ENCODE data around the gene SLC4A2. TPM values are rescaled to one million over a fixed set of nuclear protein-coding genes. Genes with fewer than 3 reads are reported as not detected.
A peak's percentile ranks its signal among the peaks of the same experiment; 100 is the strongest.
"Not testable (repeated sequence)": the region's sequence is repeated elsewhere in the genome, so short reads cannot be mapped to it uniquely, and the experiment has no call there.

Gene SLC4A2, protein sequence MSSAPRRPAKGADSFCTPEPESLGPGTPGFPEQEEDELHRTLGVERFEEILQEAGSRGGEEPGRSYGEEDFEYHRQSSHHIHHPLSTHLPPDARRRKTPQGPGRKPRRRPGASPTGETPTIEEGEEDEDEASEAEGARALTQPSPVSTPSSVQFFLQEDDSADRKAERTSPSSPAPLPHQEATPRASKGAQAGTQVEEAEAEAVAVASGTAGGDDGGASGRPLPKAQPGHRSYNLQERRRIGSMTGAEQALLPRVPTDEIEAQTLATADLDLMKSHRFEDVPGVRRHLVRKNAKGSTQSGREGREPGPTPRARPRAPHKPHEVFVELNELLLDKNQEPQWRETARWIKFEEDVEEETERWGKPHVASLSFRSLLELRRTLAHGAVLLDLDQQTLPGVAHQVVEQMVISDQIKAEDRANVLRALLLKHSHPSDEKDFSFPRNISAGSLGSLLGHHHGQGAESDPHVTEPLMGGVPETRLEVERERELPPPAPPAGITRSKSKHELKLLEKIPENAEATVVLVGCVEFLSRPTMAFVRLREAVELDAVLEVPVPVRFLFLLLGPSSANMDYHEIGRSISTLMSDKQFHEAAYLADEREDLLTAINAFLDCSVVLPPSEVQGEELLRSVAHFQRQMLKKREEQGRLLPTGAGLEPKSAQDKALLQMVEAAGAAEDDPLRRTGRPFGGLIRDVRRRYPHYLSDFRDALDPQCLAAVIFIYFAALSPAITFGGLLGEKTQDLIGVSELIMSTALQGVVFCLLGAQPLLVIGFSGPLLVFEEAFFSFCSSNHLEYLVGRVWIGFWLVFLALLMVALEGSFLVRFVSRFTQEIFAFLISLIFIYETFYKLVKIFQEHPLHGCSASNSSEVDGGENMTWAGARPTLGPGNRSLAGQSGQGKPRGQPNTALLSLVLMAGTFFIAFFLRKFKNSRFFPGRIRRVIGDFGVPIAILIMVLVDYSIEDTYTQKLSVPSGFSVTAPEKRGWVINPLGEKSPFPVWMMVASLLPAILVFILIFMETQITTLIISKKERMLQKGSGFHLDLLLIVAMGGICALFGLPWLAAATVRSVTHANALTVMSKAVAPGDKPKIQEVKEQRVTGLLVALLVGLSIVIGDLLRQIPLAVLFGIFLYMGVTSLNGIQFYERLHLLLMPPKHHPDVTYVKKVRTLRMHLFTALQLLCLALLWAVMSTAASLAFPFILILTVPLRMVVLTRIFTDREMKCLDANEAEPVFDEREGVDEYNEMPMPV
- total RNA-seq: 193 TPM

DNA sequence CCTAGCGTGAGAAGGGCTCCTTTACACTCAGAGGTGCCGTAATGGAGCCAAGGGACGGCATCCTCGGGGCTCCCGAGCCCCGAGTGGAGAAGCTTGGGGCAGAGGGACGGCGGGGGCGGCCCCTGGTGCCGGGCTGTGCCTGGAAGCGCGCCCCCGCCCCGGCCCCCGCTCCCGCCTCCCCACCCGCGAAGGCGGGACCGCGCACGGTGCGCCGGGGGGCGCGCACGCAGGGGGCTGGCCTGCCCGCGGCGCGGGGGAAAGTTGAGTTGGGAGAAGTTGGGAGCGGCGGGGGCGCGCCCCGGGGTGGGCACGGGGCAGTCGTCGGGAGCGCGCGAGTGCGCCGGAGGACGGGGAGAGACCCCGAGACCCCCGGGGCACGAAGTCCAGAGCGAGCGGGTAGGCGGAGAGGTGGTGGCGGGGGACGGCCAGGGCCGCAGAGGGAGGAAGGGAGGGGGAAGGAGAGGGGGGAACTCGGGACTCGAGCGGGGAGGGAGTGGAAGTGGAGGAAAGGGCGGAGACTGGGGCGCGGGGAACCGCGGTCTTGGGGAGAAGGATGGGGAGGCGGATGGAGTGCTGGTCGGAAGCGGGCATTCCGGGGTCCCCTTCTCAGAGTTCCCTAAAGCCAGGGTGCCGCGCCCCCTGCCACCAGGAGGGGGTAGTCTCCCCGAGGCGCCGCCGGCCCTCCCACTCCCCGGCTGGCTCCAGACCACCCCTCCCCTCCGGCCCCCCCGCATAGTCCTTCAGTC is at the start of gene SLC4A2:
TSS of gene SLC4A2 (plus strand) at position 223 of the 746 bp plus-strand sequence. CDS start 2,399 bp downstream, outside the sequence.
- peak; percentile 69 for DNase-seq (ENCODE audit: low spot score)

DNA sequence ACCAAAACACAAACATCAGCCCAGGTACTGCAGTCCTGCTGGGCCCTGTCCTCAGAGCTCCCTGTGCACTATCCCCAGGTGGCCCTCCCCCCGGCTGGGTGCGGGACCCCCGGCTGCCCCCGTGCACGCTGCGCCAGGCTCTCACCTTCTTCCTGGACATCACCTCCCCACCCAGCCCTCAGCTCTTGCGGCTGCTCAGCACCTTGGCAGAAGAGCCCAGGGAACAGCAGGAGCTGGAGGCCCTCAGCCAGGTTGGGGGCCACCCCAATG is 49.4 kb upstream of the SLC4A2 start:
- DNase-seq (ENCODE audit: low spot score): no peak

DNA sequence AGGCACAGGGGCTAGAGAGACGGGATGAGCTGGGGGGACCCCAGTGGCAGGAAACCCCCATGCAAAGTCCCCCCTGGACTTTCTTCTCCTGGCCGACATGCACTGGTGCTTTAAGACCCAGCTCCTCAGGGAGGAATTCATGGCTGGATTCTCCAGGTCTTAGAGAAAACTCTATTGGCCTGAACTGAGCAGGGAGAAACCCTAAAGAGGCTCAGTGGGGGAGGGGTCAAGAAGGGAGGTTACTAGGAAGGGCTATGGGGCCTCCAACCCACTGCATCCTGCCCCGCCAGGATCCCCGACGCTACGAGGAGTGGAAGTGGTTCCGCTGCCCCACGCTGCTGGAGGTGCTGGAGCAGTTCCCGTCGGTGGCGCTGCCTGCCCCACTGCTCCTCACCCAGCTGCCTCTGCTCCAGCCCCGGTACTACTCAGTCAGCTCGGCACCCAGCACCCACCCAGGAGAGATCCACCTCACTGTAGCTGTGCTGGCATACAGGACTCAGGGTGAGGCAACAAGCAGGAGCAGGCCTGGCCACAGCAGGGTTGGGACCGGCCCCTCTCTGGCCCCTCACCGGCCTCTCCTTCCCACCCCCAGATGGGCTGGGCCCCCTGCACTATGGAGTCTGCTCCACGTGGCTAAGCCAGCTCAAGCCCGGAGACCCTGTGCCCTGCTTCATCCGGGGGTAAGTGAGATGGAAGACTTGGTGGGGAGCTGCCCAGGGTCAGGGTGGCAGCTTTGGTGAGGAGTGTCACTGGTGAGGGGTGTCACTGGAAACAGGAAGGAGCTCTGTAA is 48.9 kb upstream of the SLC4A2 start:
- DNase-seq (ENCODE audit: low spot score): no peak

DNA sequence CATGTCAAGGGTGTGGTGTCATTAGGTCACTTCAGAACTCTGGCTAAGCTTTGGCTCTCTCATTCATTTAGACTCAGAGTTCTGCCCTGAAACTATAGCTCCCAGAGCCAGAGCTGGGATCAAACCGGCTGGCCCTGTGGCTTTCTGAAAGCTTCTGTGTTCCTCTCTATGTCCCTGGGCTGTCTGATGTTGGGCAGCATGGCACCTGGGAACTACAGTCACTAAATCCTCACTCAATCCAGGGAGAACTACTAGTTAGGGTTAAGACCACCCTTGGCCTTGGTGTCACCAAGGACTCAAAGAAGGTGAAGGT is 48.3 kb upstream of the SLC4A2 start:
- DNase-seq (ENCODE audit: low spot score): no peak

DNA sequence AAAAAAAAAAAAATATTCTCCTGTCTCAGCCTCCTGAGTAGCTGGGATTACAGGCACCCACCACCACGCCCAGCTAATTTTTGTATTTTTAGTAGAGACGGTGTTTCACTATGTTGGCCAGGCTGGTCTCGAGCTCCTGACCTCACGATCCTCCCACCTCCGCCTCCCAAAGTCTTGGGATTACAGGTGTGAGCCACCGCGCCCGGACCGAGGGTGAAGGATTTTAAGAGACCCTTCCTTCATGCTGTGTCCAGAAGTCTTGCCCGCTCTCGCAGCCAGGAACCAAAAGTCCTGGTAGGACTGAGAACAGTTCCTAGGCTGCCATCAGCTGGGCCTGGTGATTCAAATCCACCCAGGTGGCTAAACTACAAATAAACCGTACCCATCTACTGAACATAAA is 47.8 kb upstream of the SLC4A2 start:
- DNase-seq (ENCODE audit: low spot score): not testable (repeated sequence)

DNA sequence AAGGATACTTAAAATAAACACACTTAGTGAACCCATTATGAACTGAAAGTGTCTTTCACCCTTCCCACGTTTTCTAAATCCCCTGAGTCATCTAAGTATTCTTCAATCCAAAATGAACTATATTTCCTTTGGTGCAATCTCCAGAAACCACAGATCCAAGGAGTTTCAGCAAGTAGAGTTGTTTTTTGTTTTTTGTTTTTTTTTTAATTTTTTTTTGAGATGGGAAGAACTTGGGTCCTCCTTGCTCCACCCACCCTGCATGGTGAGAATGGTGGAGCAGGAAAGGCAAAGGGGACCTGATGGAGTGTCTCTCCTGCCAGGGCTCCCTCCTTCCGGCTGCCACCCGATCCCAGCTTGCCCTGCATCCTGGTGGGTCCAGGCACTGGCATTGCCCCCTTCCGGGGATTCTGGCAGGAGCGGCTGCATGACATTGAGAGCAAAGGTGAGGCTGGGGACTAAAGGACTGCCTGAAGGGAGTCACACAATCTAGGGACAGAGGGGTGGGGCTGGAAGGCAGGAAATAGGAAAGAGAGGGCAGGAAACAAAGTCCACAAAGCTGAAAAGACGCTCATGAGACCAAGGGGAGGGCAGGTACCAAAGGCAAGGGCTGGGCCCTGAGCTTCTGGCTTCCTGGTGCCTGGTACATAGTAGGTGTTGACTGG is 47.2 kb upstream of the SLC4A2 start:
- peak; percentile 29 for DNase-seq (ENCODE audit: low spot score)

DNA sequence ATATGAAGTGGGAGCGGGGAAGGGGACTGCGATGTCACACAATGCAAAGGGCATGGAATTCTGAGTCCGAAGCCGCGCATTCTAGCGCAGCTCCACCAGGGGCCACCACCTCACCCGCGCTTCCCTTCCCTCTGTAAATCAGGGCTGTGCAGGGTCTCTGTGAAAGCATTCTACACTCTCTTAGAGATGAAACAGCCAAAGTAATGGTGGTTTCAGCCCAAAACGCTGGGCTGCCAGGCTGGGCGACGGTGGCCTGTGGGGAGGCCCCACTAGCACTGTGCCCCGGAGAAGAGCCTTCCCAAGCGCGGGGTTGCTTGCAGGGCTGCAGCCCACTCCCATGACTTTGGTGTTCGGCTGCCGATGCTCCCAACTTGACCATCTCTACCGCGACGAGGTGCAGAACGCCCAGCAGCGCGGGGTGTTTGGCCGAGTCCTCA is 46.5 kb upstream of the SLC4A2 start:
- DNase-seq (ENCODE audit: low spot score): no peak

DNA sequence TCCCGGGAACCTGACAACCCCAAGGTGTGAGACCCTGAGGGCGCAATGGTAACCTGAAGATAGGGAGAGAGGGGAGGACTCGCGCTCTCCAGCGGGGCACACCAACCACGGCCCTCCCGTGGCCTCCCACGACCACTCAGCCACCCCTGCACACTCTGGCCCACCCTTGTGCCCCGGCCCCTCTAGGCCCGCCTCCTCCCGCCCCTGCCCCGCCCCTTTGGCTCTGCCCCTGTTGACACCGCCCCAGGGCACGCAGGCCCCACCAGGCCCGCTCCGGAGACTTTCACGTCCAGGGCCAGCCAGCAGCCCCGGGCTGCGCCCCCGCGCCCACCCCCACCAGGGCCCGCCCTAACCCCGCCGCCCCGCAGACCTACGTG is 46.0 kb upstream of the SLC4A2 start:
- DNase-seq (ENCODE audit: low spot score): no peak

DNA sequence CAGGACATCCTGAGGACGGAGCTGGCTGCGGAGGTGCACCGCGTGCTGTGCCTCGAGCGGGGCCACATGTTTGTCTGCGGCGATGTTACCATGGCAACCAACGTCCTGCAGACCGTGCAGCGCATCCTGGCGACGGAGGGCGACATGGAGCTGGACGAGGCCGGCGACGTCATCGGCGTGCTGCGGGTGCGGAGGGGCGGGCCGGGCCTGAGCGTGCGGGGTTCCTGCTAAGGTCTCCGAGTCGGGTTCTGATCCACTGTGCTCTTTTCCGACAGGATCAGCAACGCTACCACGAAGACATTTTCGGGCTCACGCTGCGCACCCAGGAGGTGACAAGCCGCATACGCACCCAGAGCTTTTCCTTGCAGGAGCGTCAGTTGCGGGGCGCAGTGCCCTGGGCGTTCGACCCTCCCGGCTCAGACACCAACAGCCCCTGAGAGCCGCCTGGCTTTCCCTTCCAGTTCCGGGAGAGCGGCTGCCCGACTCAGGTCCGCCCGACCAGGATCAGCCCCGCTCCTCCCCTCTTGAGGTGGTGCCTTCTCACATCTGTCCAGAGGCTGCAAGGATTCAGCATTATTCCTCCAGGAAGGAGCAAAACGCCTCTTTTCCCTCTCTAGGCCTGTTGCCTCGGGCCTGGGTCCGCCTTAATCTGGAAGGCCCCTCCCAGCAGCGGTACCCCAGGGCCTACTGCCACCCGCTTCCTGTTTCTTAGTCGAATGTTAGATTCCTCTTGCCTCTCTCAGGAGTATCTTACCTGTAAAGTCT is 45.5 kb upstream of the SLC4A2 start:
- DNase-seq (ENCODE audit: low spot score): peak; percentile 76

DNA sequence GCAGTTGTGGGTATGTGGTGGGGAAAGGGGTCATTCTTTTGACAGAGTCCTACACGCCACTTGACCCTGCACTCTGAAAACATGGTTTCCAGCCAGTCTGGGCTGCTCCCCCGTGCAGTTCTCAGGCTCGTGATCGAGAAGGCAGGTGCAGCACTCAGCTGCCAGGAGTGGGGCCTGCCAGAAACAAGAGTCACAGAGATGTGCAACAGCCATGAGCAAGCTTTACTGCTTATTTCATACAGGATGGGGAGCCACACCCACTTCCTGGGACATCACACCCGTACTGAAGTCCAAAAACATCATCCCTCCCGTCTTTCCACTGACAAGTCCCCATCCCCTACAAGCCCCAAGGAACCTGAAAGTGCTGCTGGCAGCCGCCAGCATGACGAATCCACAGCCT is 44.4 kb upstream of the SLC4A2 start:
- DNase-seq (ENCODE audit: low spot score): no peak

DNA sequence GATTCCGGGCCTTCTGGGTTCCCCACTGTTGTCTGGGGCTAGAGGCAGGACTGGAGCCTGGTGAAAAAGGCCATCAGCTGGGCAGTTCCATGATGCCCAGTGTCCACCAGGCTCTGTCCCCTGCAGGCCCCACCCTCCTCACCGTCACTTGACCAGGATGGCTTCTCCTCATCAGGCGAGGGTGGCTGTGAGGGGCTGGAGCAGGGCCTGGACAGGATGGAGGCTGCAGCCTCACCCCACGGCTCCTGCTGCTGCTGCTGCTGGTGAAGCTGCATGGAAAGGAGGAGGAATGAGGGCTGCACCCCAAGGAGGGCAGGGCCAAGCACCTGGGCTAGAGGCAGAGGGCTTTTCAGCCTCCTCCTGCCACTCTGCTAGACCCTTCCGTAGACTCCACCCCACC is 43.4 kb upstream of the SLC4A2 start:
- DNase-seq (ENCODE audit: low spot score): no peak

DNA sequence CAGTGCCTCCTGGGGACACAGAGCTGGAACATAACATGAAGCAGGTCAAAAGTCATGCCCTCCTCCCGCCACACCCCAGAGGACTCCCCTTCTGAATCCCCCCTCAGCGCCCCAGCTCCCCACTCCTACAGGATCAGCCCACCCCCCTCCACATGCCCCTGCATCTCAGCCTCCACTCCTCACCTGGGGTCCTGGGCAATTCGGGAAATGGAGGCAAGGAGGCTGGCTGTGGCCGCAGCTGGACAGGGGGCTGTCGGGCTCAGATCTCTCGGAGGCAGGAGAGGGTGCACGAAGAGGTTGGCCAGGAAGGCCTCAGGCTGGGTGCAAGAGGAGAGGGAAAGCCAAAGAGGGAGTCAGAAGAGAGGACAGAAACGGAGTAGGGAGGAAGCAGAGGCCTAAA is 42.9 kb upstream of the SLC4A2 start:
- no peak for DNase-seq (ENCODE audit: low spot score)

DNA sequence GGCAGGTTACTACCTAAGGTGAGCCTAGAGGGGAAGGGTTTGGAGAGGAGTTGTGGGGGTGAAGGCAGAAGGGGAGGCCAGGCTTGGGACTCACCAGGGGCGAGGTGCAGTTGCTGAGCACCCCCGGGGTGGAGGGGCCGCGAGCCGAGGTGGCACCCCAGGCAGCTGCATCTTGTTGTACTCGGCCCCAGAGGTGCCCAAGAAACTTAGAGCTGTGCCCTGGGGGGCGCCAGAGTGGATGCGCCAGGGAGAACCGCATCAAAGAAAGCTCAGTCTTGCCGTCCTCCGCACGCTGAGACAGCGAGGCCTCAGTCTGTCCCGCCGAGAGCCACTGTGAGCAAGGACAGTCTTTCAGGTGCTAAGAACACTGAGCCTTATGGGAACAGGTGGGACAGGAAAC is 42.4 kb upstream of the SLC4A2 start:
- DNase-seq (ENCODE audit: low spot score): no peak

DNA sequence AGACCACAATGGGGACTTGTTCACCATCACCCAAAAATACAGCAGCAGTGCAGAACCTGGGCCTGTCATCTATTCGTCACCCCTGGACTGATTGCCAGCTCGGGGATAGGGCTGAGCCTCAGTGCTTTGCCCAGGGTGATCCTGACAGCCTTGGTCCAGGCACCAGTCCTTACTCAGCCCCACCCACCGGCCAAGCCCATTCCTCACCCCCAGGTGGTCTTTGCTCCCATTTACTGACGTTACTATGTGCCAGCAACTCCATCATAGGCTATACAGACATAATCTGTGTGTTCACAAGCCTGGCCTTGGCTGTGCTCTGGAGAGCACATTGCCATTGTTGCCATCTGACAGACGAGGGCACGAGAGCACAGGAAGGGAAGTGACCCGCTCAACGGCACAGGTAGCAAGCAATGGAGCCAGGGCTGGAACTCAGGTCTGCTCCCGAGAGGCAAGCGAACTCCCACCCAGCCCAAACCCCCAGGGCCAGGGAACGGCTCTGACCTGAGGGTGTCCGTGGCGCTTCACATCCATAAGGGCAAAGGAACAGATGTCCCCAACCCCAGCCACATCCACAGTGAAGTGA is 41.9 kb upstream of the SLC4A2 start:
- DNase-seq (ENCODE audit: low spot score): no peak

DNA sequence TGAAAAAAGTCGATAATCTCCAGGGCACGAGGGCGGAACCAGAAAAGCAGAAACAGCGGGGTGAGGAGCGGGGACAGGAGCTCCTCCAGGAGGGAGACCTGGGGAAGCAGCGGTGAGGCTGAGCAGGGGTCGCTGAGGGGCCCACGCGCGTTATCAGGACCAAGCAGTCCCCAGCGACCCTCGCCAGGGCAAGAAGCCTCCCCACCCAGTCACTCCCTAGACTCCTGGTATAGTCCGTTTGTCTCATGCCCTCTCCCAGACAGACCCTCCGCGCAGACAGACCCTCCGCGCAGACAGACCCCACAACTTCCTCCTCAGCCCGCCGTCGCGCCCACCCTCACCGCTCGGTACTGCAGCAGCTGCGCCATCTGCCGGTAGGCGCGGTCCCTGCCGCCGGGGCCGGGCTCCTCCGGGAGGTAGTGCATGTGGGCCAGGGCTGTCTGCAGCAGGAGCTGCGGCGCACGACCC is 41.4 kb upstream of the SLC4A2 start:
- DNase-seq (ENCODE audit: low spot score): peak; percentile 66

DNA sequence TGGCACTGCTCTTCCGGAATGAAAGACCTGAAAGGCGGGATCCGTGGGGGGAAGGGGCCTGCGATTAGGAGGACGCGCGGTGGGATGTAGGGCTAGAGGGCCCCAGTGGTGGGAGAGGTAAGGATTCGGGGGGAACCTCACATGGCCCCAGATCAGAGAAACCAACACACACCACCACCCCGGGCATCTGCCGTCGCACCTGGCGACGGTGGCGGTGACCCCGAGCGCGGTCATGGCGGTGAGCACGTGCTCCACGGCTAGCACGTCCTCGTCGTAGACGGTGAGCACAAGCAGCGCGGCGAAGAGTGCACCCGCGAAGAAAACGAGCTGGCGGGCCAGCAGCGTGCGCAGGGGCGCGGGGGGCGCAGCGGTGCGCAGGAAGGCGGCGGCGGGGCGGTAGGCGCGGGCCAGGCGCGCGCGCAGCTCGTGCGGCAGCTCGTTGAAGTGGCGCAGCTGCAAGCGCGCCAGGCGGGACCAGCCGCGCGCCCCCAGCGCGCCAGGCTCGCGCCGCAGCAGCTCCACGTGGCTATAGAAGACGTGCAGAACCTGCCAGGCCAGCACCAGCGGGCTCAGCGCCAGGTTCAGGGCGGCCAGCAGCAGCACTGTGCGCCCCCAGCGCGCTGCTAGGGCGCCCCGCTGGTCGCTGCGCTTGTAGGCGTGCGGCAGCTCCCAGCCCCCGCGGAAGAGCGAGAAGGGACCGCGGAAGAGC is 40.8 kb upstream of the SLC4A2 start:
- DNase-seq (ENCODE audit: low spot score): peak; percentile 38

DNA sequence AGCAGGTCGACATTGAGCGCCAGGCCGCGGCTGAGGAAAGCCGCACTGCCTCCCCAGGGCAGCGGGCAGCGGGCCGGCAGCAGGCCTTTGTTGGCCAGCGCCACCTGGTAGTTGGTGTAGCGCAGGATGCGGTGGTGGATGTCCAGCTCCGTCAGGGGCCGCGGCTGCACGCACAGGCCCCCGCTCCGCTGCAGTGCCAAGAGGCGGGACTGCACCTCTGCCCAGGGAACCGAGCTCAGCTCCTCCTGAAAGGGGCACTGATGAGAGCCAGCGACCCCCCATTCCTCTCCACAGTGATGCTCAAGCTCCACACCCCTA is 40.3 kb upstream of the SLC4A2 start:
- no peak for DNase-seq (ENCODE audit: low spot score)

DNA sequence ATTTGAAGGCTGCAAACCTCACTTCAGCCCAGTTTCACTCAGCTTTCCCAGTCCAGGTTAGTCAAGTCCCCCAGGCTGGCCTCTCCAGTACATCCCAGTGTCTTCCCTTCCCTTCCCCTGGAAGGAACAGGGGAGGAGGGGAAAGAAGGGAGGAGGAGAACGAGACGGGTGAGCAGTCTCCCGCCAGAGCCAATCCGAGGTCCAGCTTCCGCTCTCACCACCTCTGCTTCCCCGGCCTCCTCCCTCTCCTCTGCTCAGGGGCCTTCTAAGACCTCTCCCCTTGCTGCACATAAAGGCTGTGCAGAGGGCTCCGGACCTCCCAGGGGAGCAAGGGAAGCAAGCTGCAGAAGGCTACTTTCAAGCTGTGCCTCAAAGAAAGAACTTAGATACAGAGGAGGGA is 39.2 kb upstream of the SLC4A2 start:
- DNase-seq (ENCODE audit: low spot score): no peak

DNA sequence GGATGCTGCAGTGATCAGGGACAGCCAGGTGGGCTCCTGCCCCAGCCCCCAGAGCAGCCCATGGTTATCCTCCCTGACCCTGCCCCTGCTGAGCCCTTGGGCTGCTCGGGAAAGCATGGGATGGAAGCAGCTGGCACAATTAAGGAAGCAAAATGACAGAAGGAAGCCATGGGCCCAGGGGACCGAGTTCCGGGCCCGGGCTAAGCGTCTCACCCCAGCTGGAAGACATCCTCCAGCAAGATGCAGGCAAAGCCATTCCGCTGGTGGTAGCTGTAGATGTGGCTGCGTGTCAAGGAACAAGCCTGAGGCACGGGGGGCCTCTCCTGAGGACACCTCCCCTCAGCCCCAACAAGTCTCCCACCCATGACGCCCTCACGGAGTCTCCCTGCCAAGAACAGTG is 36.2 kb upstream of the SLC4A2 start:
- DNase-seq (ENCODE audit: low spot score): no peak
